Subcutaneous abdominal adipose tissue (tissue), 5 donors: ENCODE measurements around the gene CFAP70.

ENCODE experiments used
- H3K27ac ChIP-seq: one replicate; pipeline ENCODE4 v1.7.0; 2013; ENCODE audit warnings: low read depth, mild to moderate bottlenecking, inconsistent platforms, low read length, moderate library complexity
- H3K27me3 ChIP-seq, 5 donors: one replicate each; pipeline ENCODE4 v1.7.0; 2013; ENCODE audit warnings: low read length in 5 of 5, inconsistent platforms in 1 of 5; ENCODE audit not compliant: control insufficient read depth in 5 of 5, insufficient read depth in 4 of 5
- H3K36me3 ChIP-seq, 5 donors: one replicate each; pipeline ENCODE4 v1.7.0; 2013; ENCODE audit warnings: low read length in 5 of 5; ENCODE audit not compliant: control insufficient read depth in 5 of 5, insufficient read depth in 5 of 5
- H3K4me1 ChIP-seq, 5 donors: one replicate each; pipeline ENCODE4 v1.7.0; 2013; ENCODE audit warnings: low read length in 5 of 5, mild to moderate bottlenecking in 3 of 5, moderate library complexity in 1 of 5; ENCODE audit not compliant: control insufficient read depth in 5 of 5, insufficient read depth in 5 of 5
- H3K4me3 ChIP-seq, 5 donors: one replicate each; pipeline ENCODE4 v1.7.0; 2013; ENCODE audit warnings: low read length in 5 of 5, low read depth in 1 of 5
- H3K9ac ChIP-seq, 5 donors: one replicate each; pipeline ENCODE4 v1.7.0; 2013; ENCODE audit warnings: low read length in 5 of 5, mild to moderate bottlenecking in 4 of 5, moderate library complexity in 3 of 5
- H3K9me3 ChIP-seq, 5 donors: one replicate each; pipeline ENCODE4 v1.7.0; 2013; ENCODE audit warnings: low read length in 5 of 5; ENCODE audit not compliant: control insufficient read depth in 5 of 5
- donor health status: healthy.
- donor health status: healthy.
- donor health status: healthy.
- donor health status: healthy.
- donor health status: healthy.

Gene CFAP70

GRCh38 chr10:73388228-73388627, 29.6 kb upstream of the CFAP70 start:
- Histone ChIP-seq H3K9me3 (no peaks in the 10 kb centered on the region), H3K4me1 (no peaks in the 10 kb centered on the region), H3K27me3 (no peaks in the 10 kb centered on the region), H3K27ac (no peak overlapping the region), H3K36me3 (peaks cover 39 to 71% (median 58%) of the 10 kb centered on the region in 5 donors), H3K4me3 (no peak overlapping the region), H3K9ac (peak overlapping the region in 1 of 5 donors; percentile 20)

GRCh38 chr10:73386583-73386982, 27.9 kb upstream of the CFAP70 start:
- Histone ChIP-seq H3K4me1 (no peaks in the 10 kb centered on the region), H3K27me3 (no peaks in the 10 kb centered on the region), H3K9me3 (no peaks in the 10 kb centered on the region), H3K4me3 (no peak overlapping the region), H3K9ac (no peak overlapping the region), H3K27ac (no peak overlapping the region), H3K36me3 (peaks cover 48 to 82% (median 70%) of the 10 kb centered on the region in 5 donors)

GRCh38 chr10:73379064-73379748, 20.5 kb upstream of the CFAP70 start:
- Histone ChIP-seq H3K36me3 (peaks cover 58 to 88% (median 78%) of the 10 kb centered on the region in 5 donors), H3K27ac (no peak overlapping the region), H3K4me3 (no peak overlapping the region), H3K27me3 (no peaks in the 10 kb centered on the region), H3K9ac (no peak overlapping the region), H3K9me3 (no peaks in the 10 kb centered on the region), H3K4me1 (no peaks in the 10 kb centered on the region)

- Histone ChIP-seq H3K27me3 (no peaks in the 10 kb centered on the region), H3K9me3 (no peaks in the 10 kb centered on the region), H3K27ac (no peak overlapping the region), H3K4me3 (no peak overlapping the region), H3K36me3 (peaks cover 51 to 79% (median 63%) of the 10 kb centered on the region in 5 donors), H3K9ac (no peak overlapping the region), H3K4me1 (no peaks in the 10 kb centered on the region)
Observed at GRCh38 chr10:73376679-73377078, 18.0 kb upstream of the CFAP70 start.

GRCh38 chr10:73368238-73368637, 9.6 kb upstream of the CFAP70 start:
- Histone ChIP-seq H3K27ac (no peak overlapping the region), H3K4me1 (no peaks in the 10 kb centered on the region), H3K9ac (no peak overlapping the region), H3K27me3 (no peaks in the 10 kb centered on the region), H3K36me3 (peaks cover 9 to 58% (median 39%) of the 10 kb centered on the region in 5 donors), H3K4me3 (no peak overlapping the region), H3K9me3 (no peaks in the 10 kb centered on the region)

GRCh38 chr10:73366381-73367298, 8.0 kb upstream of the CFAP70 start:
- Histone ChIP-seq H3K27me3 (no peaks in the 10 kb centered on the region), H3K9ac (peak overlapping the region in 1 of 5 donors; percentile 14), H3K4me1 (peaks cover 0 to 2% (median 0%) of the 10 kb centered on the region in 5 donors), H3K4me3 (no peak overlapping the region), H3K36me3 (peaks cover 13 to 50% (median 37%) of the 10 kb centered on the region in 5 donors), H3K9me3 (peaks cover 0 to 2% (median 0%) of the 10 kb centered on the region in 5 donors), H3K27ac (no peak overlapping the region)

- Histone ChIP-seq H3K36me3 (peaks cover 10 to 43% (median 35%) of the 10 kb centered on the region in 5 donors), H3K9ac (no peak overlapping the region), H3K9me3 (peaks cover 0 to 2% (median 0%) of the 10 kb centered on the region in 5 donors)
Observed at GRCh38 chr10:73364964-73365363, 6.3 kb upstream of the CFAP70 start.

GRCh38 chr10:73359492-73359891, 828 bp upstream of the CFAP70 start:
- Histone ChIP-seq H3K27ac (no peak overlapping the region), H3K9me3 (peaks cover 0 to 2% (median 0%) of the 10 kb centered on the region in 5 donors), H3K9ac (no peak overlapping the region), H3K4me1 (peaks cover 0 to 31% (median 23%) of the 10 kb centered on the region in 5 donors), H3K36me3 (peaks cover 3 to 5% (median 4%) of the 10 kb centered on the region in 5 donors), H3K4me3 (peak overlapping the region in 2 of 5 donors; percentile 91 to 94), H3K27me3 (no peaks in the 10 kb centered on the region)

More at GRCh38 chr10:73364964-73365363, 6.3 kb upstream of the CFAP70 start:
- no peaks in the 10 kb centered on the region for H3K27me3 ChIP-seq
- H3K4me1 ChIP-seq: peaks cover 0 to 2% (median 0%) of the 10 kb centered on the region in 5 donors
- H3K4me3 ChIP-seq: no peak overlapping the region
- H3K27ac ChIP-seq: no peak overlapping the region

GRCh38 chr10:73357821-73358220, 843 bp downstream of the CFAP70 start:
- Histone ChIP-seq H3K4me3 (peak overlapping the region; percentile 89 to 94 (median 92)), H3K36me3 (no peaks in the 10 kb centered on the region), H3K27me3 (no peaks in the 10 kb centered on the region), H3K27ac (no peak overlapping the region), H3K9ac (peak overlapping the region; percentile 86 to 95 (median 87)), H3K4me1 (peaks cover 0 to 31% (median 23%) of the 10 kb centered on the region in 5 donors), H3K9me3 (peaks cover 0 to 2% (median 0%) of the 10 kb centered on the region in 5 donors)
